ENCODE results near the gene IFNL3. TPM values are rescaled to one million over a fixed set of nuclear protein-coding genes. Genes with fewer than 3 reads are reported as not detected.
"Not testable (repeated sequence)": the region's sequence is repeated elsewhere in the genome, so short reads cannot be mapped to it uniquely, and the experiment has no call there.

IFNL3 gene
- not detected in 2 replicates for total RNA-seq

- DNase-seq (ENCODE audit: low read depth): not testable (repeated sequence)
Observed at GRCh38 chr19:39244410-39245100, at the start of gene IFNL3. Gene IFNL3 (minus strand): TSS chr19:39245006. CDS start chr19:39244967, 39 bp downstream.

- DNase-seq (ENCODE audit: low read depth): no peak
Observed at GRCh38 chr19:39293394-39293793, 48.6 kb upstream of the IFNL3 start.

- no peak for DNase-seq (ENCODE audit: low read depth)
Observed at GRCh38 chr19:39284032-39284431, 39.2 kb upstream of the IFNL3 start.

- DNase-seq (ENCODE audit: low read depth): no peak
Observed at GRCh38 chr19:39282021-39282420, 37.2 kb upstream of the IFNL3 start.

- DNase-seq (ENCODE audit: low read depth): no peak
Observed at GRCh38 chr19:39277598-39277997, 32.8 kb upstream of the IFNL3 start.

- no peak for DNase-seq (ENCODE audit: low read depth)
Observed at GRCh38 chr19:39276740-39277139, 31.9 kb upstream of the IFNL3 start.

- DNase-seq (ENCODE audit: low read depth): no peak
Observed at GRCh38 chr19:39275578-39275977, 30.8 kb upstream of the IFNL3 start.

GRCh38 chr19:39273859-39274258 lies 29.1 kb upstream of the IFNL3 start:
- not testable (repeated sequence) for DNase-seq (ENCODE audit: low read depth)

GRCh38 chr19:39270036-39270871 lies 25.4 kb upstream of the IFNL3 start:
- peak; percentile 2 for DNase-seq (ENCODE audit: low read depth)

GRCh38 chr19:39269369-39269768 lies 24.6 kb upstream of the IFNL3 start:
- not testable (repeated sequence) for DNase-seq (ENCODE audit: low read depth)

- DNase-seq (ENCODE audit: low read depth): not testable (repeated sequence)
Observed at GRCh38 chr19:39268531-39269223, 23.9 kb upstream of the IFNL3 start.

- not testable (repeated sequence) for DNase-seq (ENCODE audit: low read depth)
Observed at GRCh38 chr19:39268085-39268484, 23.3 kb upstream of the IFNL3 start, which contains the start of gene IFNL2. Gene IFNL2 (plus strand): TSS chr19:39268396. CDS start chr19:39268569, 173 bp downstream.

- no peak for DNase-seq (ENCODE audit: low read depth)
Observed at GRCh38 chr19:39265321-39265916, 20.6 kb upstream of the IFNL3 start.

- no peak for DNase-seq (ENCODE audit: low read depth)
Observed at GRCh38 chr19:39264306-39265290, 19.8 kb upstream of the IFNL3 start.

- no peak for DNase-seq (ENCODE audit: low read depth)
Observed at GRCh38 chr19:39263912-39264305, 19.1 kb upstream of the IFNL3 start.

- no peak for DNase-seq (ENCODE audit: low read depth)
Observed at GRCh38 chr19:39262496-39262895, 17.7 kb upstream of the IFNL3 start.

- DNase-seq (ENCODE audit: low read depth): no peak
Observed at GRCh38 chr19:39261704-39262103, 16.9 kb upstream of the IFNL3 start.

GRCh38 chr19:39257227-39257626 lies 12.4 kb upstream of the IFNL3 start:
- no peak for DNase-seq (ENCODE audit: low read depth)

GRCh38 chr19:39254531-39255345 lies 9.9 kb upstream of the IFNL3 start:
- no peak for DNase-seq (ENCODE audit: low read depth)
